AG09309 (cell line): Measurements from ENCODE around the gene IL36B.

Experiments used
- DNase-seq: peaks from one replicate; pipeline ENCODE4 v3.0.0-alpha.2; 2010; ENCODE audit warnings: low read depth
- H3K4me3 ChIP-seq: 2 replicates; pipeline ENCODE4 v1.5.1; 2011; ENCODE audit warnings: mild to moderate bottlenecking, low read depth, low read length, moderate library complexity; ENCODE audit not compliant: control insufficient read depth
- CTCF ChIP-seq: IDR thresholded peaks from 2 replicates; pipeline ENCODE4 v1.5.1; 2011; ENCODE audit warnings: mild to moderate bottlenecking, low read depth, low read length, inconsistent platforms; ENCODE audit not compliant: insufficient read depth, control insufficient read depth; ENCODE audit errors: missing control alignments

IL36B gene

GRCh38 chr2:113027691-113028090 is 25.0 kb downstream of the IL36B start:
- no peak for DNase-seq
- no peak for TF ChIP-seq CTCF
- H3K4me3 ChIP-seq = no peak overlapping the region

GRCh38 chr2:113025737-113026136 is 26.9 kb downstream of the IL36B start:
- DNase-seq = no peak
- no peak overlapping the region for H3K4me3 ChIP-seq
- TF ChIP-seq CTCF = no peak

GRCh38 chr2:113024764-113025163 is 27.9 kb downstream of the IL36B start:
- TF ChIP-seq CTCF = no peak
- no peak for DNase-seq
- no peak overlapping the region for H3K4me3 ChIP-seq

GRCh38 chr2:113021312-113021711 is 31.4 kb downstream of the IL36B start:
- no peak for DNase-seq
- no peak for TF ChIP-seq CTCF
- H3K4me3 ChIP-seq = no peak overlapping the region

GRCh38 chr2:113018509-113018908 is 34.2 kb downstream of the IL36B start:
- no peak for DNase-seq
- no peak overlapping the region for H3K4me3 ChIP-seq
- no peak for TF ChIP-seq CTCF

GRCh38 chr2:113015655-113016054 is 37.0 kb downstream of the IL36B start:
- no peak for TF ChIP-seq CTCF
- no peak for DNase-seq
- H3K4me3 ChIP-seq = no peak overlapping the region

GRCh38 chr2:113015042-113015441 is 37.6 kb downstream of the IL36B start:
- no peak overlapping the region for H3K4me3 ChIP-seq
- DNase-seq = no peak
- no peak for TF ChIP-seq CTCF
